Mucosa of descending colon (tissue), 3 donors: ENCODE data around the gene SLC18A3. TPM values are rescaled to one million over a fixed set of nuclear protein-coding genes. Genes with fewer than 3 reads are reported as not detected.

Experiments used
- ATAC-seq: fragments of 200-7000 bp; cut with Tn5 transposase; one replicate; pipeline ENCODE4 v1.9.1; 2020; ENCODE audit warnings: mild to moderate bottlenecking, moderate library complexity
- DNase-seq, 3 donors: peaks; one replicate each; pipeline ENCODE4 v3.0.0-alpha.2; 2020
- H3K36me3 ChIP-seq: fragments of 200-600 bp; one replicate; pipeline ENCODE4 v1.8.0; 2021; ENCODE audit warnings: low read depth, mild to moderate bottlenecking
- H3K4me1 ChIP-seq: fragments of 200-600 bp; one replicate; pipeline ENCODE4 v1.8.0; 2021; ENCODE audit warnings: low read depth, mild to moderate bottlenecking
- H3K4me3 ChIP-seq: fragments of 200-600 bp; one replicate; pipeline ENCODE4 v1.8.0; 2021; ENCODE audit warnings: mild to moderate bottlenecking
- H3K9me3 ChIP-seq: fragments of 200-600 bp; one replicate; pipeline ENCODE4 v1.8.0; 2021; ENCODE audit warnings: mild to moderate bottlenecking
- intact Hi-C, 2 donors: fragments of 100-400 bp; cut with DNase I in 1 of 2; cut with micrococcal nuclease in 1 of 2; formaldehyde crosslinking; loops; one replicate each; pipeline versions ENCODE4 v1.11.0 to v1.11.1; 2022; cut with DNase I, micrococcal nuclease
- total RNA-seq, 3 donors: library from RNA; stranded (reverse); fragmentation: NEBNext Ultra II Directional in 2 of 3; extraction: Animal tissue kit (Norgen Biotek cat#: 25700) in 2 of 3; gene quantifications; one replicate each; pipeline versions ENCODE4 v1.2.1 to v1.2.4, GENCODE V29; 2021 to 2023
- TF ChIP-seq, protein P1 (sequence below): fragments of 200-600 bp; IDR thresholded peaks from one replicate; pipeline ENCODE4 v1.8.0; 2022; ENCODE audit warnings: antibody characterized with exemption, mild to moderate bottlenecking
- donor health status: DM: no; HTN: no; CAD: no; lungs with moderate emphysema.
- donor health status: DM: no; HTN: no; CAD: no.
- donor health status: DM: no; HTN: yes; CAD: no.

Gene SLC18A3
- total RNA-seq, 3 donors from 2014 or later = 1.6 TPM; not detected in 2

GRCh38 chr10:49649294-49649693, 39.2 kb downstream of the SLC18A3 start:
- TF ChIP-seq, protein P1, sequence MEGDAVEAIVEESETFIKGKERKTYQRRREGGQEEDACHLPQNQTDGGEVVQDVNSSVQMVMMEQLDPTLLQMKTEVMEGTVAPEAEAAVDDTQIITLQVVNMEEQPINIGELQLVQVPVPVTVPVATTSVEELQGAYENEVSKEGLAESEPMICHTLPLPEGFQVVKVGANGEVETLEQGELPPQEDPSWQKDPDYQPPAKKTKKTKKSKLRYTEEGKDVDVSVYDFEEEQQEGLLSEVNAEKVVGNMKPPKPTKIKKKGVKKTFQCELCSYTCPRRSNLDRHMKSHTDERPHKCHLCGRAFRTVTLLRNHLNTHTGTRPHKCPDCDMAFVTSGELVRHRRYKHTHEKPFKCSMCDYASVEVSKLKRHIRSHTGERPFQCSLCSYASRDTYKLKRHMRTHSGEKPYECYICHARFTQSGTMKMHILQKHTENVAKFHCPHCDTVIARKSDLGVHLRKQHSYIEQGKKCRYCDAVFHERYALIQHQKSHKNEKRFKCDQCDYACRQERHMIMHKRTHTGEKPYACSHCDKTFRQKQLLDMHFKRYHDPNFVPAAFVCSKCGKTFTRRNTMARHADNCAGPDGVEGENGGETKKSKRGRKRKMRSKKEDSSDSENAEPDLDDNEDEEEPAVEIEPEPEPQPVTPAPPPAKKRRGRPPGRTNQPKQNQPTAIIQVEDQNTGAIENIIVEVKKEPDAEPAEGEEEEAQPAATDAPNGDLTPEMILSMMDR = no peak
- no peaks in the 10 kb centered on the region for H3K36me3 ChIP-seq
- H3K4me1 ChIP-seq = no peaks in the 10 kb centered on the region
- H3K4me3 ChIP-seq = no peak overlapping the region
- no peak for ATAC-seq
- no peaks in the 10 kb centered on the region for H3K9me3 ChIP-seq
- intact Hi-C loops = no loop called here
- DNase-seq = no peak

- no peaks in the 10 kb centered on the region for H3K36me3 ChIP-seq
- H3K4me3 ChIP-seq = no peak overlapping the region
- no peaks in the 10 kb centered on the region for H3K9me3 ChIP-seq
- no peak for ATAC-seq
- intact Hi-C loops = no loop called here
- no peaks in the 10 kb centered on the region for H3K4me1 ChIP-seq
- TF ChIP-seq, protein P1 = no peak
- DNase-seq = no peak
These were observed 40.0 kb downstream of the SLC18A3 start for GRCh38 chr10:49649936-49650723.

GRCh38 chr10:49650724-49651034, 40.6 kb downstream of the SLC18A3 start:
- TF ChIP-seq, protein P1 = no peak
- Histone ChIP-seq H3K4me1 (no peaks in the 10 kb centered on the region), H3K36me3 (no peaks in the 10 kb centered on the region), H3K9me3 (no peaks in the 10 kb centered on the region), H3K4me3 (no peak overlapping the region)
- intact Hi-C loops = no loop called here
- no peak for DNase-seq
- no peak for ATAC-seq

DNA sequence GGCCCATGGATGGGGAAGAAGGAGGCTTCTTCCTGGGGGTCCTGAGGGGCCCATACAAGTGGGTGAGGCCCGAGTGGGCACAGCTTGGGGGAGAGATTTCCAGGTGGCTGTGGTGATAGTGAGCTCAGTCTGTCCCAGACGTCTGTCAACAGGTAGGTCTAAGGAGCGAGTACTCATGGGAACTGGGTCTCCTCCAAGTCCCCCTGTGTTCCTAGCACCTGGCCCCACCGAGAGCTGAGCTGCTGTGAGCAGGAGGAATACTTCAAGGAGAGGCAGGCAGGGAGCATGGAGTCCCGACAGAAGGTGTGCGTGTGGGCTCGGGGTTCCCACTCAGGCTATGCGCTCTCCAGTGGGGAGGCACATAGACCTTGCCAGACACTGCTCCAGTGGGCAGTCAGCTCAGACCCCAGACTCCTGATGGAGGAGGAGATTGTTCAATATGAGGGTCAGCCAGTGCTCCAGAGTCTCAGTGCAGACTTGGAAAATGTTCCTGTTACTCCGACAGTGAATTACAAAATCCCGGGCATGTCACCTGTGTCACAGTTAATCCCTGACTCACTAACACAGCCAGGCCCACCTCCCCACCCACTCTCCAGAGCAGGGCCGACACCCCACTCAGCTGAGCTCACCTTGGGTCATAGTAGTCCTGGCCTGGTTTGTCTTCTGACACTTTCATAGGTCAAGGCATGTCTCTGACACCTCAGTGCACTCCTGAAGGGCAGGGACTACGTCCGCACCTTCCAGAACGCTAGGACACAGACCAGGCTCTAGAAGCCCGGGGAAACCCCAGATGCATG, 41.1 kb downstream of the SLC18A3 start:
- TF ChIP-seq, protein P1 = no peak
- no peaks in the 10 kb centered on the region for H3K4me1 ChIP-seq
- H3K36me3 ChIP-seq = no peaks in the 10 kb centered on the region
- no peak overlapping the region for H3K4me3 ChIP-seq
- intact Hi-C loops = no loop called here
- DNase-seq = no peak
- ATAC-seq = no peak
- H3K9me3 ChIP-seq = no peaks in the 10 kb centered on the region

DNA sequence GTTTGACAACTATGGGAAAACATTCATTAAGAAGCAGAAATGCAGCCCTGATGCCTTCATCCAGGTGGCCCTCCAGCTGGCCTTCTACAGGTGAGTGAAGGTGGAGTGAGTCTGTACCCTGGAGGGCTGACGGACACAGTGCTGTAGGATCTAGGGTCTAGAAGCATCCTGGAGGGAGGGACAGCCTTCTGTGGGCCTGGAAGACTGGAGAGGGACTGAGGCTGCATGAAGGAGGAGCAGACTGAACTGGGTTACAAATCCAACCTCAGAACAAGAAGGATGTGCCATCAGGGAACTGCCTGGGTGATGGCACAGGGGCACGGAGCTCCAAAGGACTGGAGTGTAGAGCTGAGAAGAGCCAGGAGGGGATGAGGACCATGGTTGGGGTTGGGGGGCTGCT, 41.8 kb downstream of the SLC18A3 start:
- intact Hi-C loops = no loop called here

More for the DNA sequence above, 41.8 kb downstream of the SLC18A3 start:
- Histone ChIP-seq H3K9me3 (no peaks in the 10 kb centered on the region), H3K4me1 (no peaks in the 10 kb centered on the region), H3K36me3 (no peaks in the 10 kb centered on the region), H3K4me3 (no peak overlapping the region)
- ATAC-seq = no peak
- DNase-seq = no peak
- TF ChIP-seq, protein P1 = no peak
